ENCODE results near the gene ERF. TPM values are rescaled to one million over a fixed set of nuclear protein-coding genes. Genes with fewer than 3 reads are reported as not detected.

The ERF gene
- total RNA-seq, 1 experiment from 2014 or later, result 35.1 TPM

DNA sequence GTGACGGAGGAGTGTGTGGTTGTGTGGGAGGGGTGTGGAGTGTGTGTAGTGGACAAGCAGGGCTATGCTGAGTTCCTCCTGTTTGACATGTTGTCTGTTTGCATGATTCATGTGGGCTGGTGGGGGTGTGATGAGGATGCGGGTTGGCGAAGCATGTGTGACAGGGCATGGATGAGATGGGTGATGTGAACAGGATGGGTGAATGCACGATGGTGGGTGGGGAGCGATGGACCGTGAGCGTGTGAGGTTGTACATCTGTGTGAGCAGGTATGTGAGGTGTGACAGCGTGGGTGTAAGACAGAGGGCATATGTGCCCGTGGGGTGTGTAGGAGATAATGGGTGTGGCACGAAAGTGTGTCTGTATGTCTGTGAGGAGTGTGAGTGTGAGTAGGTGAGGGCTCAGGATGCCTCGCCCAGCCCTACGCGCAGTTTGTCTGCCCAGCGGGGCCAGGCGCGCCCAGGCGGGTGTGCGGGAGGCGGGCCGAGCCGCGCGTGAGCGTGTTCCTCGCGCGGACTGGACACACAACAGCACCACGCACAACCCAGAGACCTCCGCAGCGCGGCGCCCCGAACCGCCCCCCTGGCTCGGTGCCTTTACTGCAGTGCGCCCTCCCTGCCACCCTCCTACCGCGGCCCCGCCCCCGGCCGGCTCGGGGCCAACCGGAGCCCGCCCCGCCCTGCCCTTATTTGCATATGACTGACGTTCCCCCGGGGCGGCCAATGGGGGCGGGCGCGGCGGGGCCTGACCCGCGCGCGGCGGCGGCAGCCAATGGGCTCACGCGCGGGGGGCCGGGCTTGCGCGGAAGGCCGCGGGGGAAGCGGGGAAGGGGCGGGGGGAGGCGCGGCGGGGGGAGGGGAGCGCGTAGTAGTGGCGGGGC, 28.5 kb upstream of the ERF start:
- POLR2A ChIA-PET, result interaction anchor here (0.7 to 7.5 kb wide), 6 partner anchors 13 to 40 kb away, joined by 3 to 158 read pairs (median 8); partner anchors contain the start of genes CIC and GSK3A
- peaks cover 14% of the 10 kb centered on the region for H3K36me3 Mint-ChIP-seq (ENCODE audit: insufficient read depth, unreplicated experiment)
- BruUV-seq (replicated peaks), result no TSS peak
- no peaks in the 10 kb centered on the region for H3K9me3 Mint-ChIP-seq (ENCODE audit: unreplicated experiment)
- peak; percentile 96 for DNase-seq (ENCODE audit: unreplicated experiment)
- H3K4me3 Mint-ChIP-seq (ENCODE audit: unreplicated experiment), result no peak overlapping the region
- H3K4me1 Mint-ChIP-seq (ENCODE audit: insufficient read depth, unreplicated experiment), result peaks cover 27% of the 10 kb centered on the region
- no peaks in the 10 kb centered on the region for H3K27me3 Mint-ChIP-seq (ENCODE audit: insufficient read depth, unreplicated experiment)
- CTCF ChIA-PET, result interaction anchor here (0.7 to 7.2 kb wide), 4 partner anchors 13 to 157 kb away, joined by 3 to 145 read pairs (median 10); partner anchors contain the start of gene GSK3A
- intact Hi-C loops (cut with micrococcal nuclease), result loop anchor here (1.0 kb wide), 2 partner anchors 15 to 37 kb away; no protein-coding TSS in a partner anchor
- TF ChIP-seq CTCF (IDR thresholded peaks at IDR 0.05; ENCODE audit: unreplicated experiment), result no peak
- no peak overlapping the region for H3K27ac Mint-ChIP-seq (ENCODE audit: low read depth, unreplicated experiment)

GRCh38 chr19:42282819-42283187, 27.9 kb upstream of the ERF start:
- no TSS peak for BruUV-seq (replicated peaks)
- intact Hi-C loops (cut with micrococcal nuclease), result loop anchor here (1.0 kb wide), 2 partner anchors 15 to 37 kb away; no protein-coding TSS in a partner anchor

DNA sequence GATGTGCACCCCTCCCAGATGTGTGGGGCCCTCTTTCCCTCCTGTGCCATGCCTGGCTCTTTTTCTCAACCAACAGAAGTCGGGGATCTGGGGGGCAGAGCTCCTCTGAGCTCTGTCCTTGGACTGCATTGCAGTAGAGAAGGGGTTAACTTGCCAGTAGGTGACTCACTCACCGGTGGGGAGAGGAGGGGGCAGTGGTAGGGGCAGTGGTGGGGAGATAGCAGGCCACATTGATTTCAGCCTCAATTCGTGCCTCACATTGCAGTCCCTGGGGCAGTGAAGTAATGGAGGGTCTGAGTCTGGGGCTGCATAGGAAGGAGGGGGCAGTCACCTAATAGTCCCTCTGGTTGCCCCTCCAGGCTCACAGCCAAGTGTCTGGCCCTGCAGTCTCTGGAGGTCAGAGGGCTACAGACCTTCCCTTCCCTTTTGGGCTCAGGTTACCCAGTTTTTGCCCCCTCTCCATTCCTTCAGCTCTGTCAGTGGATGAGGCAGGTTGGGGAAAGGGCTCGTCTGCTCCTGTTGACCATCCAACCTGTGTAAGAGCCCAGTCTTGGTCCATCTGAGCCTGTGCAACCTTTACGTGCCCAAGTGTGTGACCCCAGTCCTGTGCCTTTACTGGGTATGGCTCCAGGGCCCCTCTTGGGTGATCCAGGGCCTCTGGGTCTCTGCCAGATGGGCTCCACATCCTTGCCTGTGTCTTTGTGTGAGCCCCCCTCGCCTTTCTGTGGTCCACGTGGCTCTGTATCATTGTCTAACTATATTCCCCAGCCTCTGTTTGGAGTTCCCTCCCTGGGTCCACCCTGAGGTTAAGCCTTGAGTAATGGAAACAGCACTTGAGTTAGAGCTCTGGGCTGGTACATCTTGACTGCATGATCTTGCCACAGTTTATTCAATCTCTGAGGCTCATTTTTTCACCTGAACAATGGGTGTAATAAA, 27.2 kb upstream of the ERF start:
- Mint-ChIP-seq H3K27me3 (ENCODE audit: insufficient read depth, unreplicated experiment) (no peaks in the 10 kb centered on the region), H3K4me3 (ENCODE audit: unreplicated experiment) (no peak overlapping the region), H3K4me1 (ENCODE audit: insufficient read depth, unreplicated experiment) (peaks cover 32% of the 10 kb centered on the region), H3K9me3 (ENCODE audit: unreplicated experiment) (no peaks in the 10 kb centered on the region), H3K36me3 (ENCODE audit: insufficient read depth, unreplicated experiment) (peaks cover 9% of the 10 kb centered on the region), H3K27ac (ENCODE audit: low read depth, unreplicated experiment) (peak overlapping the region; percentile 64)
- intact Hi-C loops (cut with micrococcal nuclease), result no loop called here
- no peak for TF ChIP-seq CTCF (IDR thresholded peaks at IDR 0.05; ENCODE audit: unreplicated experiment)
- POLR2A ChIA-PET, result interaction anchor here (0.6 to 7.5 kb wide), 9 partner anchors 12 to 153 kb away, joined by 3 to 158 read pairs (median 3); partner anchors contain the start of genes CIC, GSK3A, PAFAH1B3 and PRR19
- CTCF ChIA-PET, result interaction anchor here (0.7 to 7.2 kb wide), 7 partner anchors 12 to 159 kb away, joined by 3 to 145 read pairs (median 5); partner anchors contain the start of genes GSK3A and PAFAH1B3
- BruUV-seq (replicated peaks), result no TSS peak
- peak; percentile 35 for DNase-seq (ENCODE audit: unreplicated experiment)

More at GRCh38 chr19:42282819-42283187, 27.9 kb upstream of the ERF start:
- no peak for DNase-seq (ENCODE audit: unreplicated experiment)
- Mint-ChIP-seq H3K9me3 (ENCODE audit: unreplicated experiment) (no peaks in the 10 kb centered on the region), H3K27ac (ENCODE audit: low read depth, unreplicated experiment) (no peak overlapping the region), H3K4me1 (ENCODE audit: insufficient read depth, unreplicated experiment) (peaks cover 32% of the 10 kb centered on the region), H3K36me3 (ENCODE audit: insufficient read depth, unreplicated experiment) (peaks cover 16% of the 10 kb centered on the region), H3K4me3 (ENCODE audit: unreplicated experiment) (no peak overlapping the region), H3K27me3 (ENCODE audit: insufficient read depth, unreplicated experiment) (no peaks in the 10 kb centered on the region)
- no peak for TF ChIP-seq CTCF (IDR thresholded peaks at IDR 0.05; ENCODE audit: unreplicated experiment)
- POLR2A ChIA-PET, result interaction anchor here (0.6 to 7.5 kb wide), 5 partner anchors 13 to 37 kb away, joined by 3 to 158 read pairs (median 3); partner anchors contain the start of genes CIC and GSK3A
- CTCF ChIA-PET, result interaction anchor here (0.7 to 7.2 kb wide), 5 partner anchors 12 to 158 kb away, joined by 3 to 145 read pairs (median 4); partner anchors contain the start of gene GSK3A
